Hematopoietic multipotent progenitor cell treated with erythropoietin and hydrocortisone succinate and interleukin-3 and kit ligand, for 6 days (in vitro differentiated cells): ENCODE results near the gene CST2.
"Not testable (repeated sequence)": the region's sequence is repeated elsewhere in the genome, so short reads cannot be mapped to it uniquely, and the experiment has no call there.

Experiments used
- DNase-seq: peaks from one replicate; pipeline ENCODE4 v3.0.0-alpha.2; 2015

CST2 gene, protein sequence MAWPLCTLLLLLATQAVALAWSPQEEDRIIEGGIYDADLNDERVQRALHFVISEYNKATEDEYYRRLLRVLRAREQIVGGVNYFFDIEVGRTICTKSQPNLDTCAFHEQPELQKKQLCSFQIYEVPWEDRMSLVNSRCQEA

DNA sequence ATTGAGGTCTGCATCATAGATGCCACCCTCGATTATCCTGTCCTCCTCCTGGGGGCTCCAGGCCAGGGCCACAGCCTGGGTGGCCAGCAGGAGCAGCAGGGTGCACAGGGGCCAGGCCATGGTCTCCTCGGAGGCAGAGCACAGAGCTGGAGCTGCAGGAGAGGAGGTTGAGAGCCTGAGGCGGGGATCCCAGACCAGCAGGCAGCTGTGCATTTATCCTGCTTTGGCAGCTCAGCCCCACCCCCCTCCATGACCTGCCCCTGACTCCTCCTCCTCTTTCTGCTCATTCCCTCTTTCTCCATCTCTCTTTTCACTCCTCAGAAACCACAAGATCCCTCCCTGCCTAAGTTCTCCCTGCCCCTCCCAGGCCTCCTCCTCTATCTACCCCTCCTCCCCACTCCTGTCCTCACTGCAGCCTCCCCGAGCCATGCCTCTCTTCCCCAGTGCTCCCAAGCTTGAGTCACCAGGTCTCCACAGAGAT lies at the start of gene CST2:
TSS of gene CST2 (minus strand) at position 189 of the 481 bp plus-strand sequence. CDS start at position 120, 69 bp downstream.
- no peak for DNase-seq

- DNase-seq = no peak
Measured at GRCh38 chr20:23875606-23876237, 49.2 kb upstream of the CST2 start.

- no peak for DNase-seq
Measured at GRCh38 chr20:23874747-23875146, 48.2 kb upstream of the CST2 start.

DNA sequence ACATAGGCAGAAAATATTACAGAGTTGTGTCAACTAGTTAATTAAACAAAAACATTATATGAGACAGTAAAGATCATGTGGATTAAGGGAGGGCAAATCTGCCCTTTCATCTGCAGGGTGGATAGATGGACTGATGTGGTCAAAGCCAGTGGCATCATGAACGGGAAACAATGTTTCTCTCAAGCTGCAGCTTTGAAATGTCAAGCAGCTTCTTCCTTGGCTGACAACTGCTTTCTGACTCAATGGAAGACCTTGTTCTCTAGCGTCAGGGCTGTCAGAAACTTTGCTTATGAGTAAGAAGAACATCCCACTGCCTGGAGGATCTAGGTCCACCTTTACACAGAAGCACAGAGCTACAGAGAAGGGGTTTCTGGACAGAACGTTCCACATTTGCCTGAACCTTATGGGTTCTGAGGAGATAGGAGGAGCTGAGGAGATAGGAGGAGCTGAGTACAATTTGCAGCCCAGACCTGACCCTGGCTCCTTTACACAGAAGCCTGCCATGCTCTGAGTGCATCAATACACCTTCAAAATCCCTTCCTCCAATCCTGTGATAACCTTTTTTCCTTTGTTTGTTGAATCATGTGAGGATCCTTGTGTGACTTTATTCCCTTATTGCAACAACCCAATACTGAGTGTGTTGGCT lies 47.0 kb upstream of the CST2 start:
- DNase-seq = no peak

DNA sequence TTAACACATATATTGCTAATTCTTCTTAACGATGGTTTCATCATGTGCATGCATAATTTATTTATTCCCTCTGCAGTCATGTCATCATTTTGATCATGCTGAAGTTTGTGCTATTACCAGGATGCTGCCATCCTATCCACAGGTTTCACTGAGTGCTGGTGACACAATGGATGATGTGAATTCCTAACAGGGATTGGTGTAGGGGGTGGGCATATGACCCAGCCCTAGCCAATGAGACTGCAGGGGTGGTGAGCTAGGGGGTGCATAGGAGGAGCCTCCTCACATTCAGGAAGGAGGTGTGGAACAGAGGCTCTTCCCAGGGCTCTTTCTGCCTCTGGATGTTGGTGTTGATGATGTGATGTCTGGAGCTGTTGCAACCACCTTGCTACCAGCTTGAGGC lies 45.5 kb upstream of the CST2 start:
- DNase-seq = no peak

DNA sequence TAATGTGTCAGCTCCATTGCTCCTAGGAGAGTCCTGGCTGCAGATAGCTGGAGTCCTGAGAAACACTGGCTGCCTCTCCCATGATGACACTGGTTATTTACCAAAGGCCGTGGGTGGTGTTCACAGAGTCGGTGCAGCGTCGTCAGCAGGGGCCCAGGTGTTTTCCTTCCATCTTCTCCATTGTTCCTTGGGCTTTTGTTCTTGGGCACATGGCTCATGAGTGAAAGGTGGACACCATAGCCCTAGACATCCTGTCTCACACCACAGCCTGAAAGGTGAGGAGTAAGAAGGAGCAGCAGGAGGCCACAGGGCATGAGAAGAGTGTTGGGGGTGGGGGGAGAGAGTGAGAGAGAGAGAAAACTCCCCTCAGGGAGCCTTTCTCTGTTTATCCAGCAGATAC lies 43.9 kb upstream of the CST2 start:
- no peak for DNase-seq

GRCh38 chr20:23869520-23869919 lies 43.0 kb upstream of the CST2 start:
- DNase-seq = no peak

DNA sequence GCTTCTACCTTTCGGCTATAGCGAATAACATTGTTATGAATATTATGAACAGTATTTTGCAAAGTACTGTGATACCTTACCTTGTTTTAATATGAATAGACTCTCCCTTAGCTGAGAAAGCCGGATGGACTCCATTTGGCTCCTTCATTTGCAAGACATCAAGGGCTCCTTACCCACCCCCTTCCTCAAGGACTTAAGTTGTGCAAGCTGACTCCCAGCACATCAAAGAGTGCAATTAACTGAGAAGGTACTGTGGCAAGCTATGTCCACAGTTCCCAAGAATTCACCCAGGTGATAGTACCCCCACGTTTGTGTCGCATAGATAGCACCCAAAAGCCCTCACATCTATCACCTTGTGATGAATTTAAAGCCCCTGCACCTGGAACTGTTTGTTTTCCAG lies 41.8 kb upstream of the CST2 start:
- DNase-seq = no peak

GRCh38 chr20:23867152-23867776 lies 40.7 kb upstream of the CST2 start:
- DNase-seq = no peak

- not testable (repeated sequence) for DNase-seq
Measured at GRCh38 chr20:23860771-23861170, 34.2 kb upstream of the CST2 start.

- DNase-seq = no peak
Measured at GRCh38 chr20:23857962-23858595, 31.6 kb upstream of the CST2 start.

- no peak for DNase-seq
Measured at GRCh38 chr20:23856736-23857135, 30.2 kb upstream of the CST2 start.

DNA sequence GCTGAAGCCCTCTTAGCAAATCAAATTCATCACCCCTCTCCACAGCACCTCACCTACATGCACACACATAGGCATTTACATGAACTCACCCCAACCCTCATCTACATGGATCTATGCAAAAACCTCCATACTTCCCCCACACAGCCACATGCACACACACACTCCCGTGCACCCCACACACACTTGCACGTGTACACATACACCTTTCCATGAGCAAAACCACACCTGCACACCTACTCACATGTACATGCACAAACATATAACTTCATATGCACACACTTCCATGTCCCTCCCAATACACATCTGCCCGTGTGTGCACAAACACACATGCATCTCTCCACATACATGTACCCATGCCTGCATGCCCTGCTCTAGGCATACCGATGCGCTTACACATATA lies 29.7 kb upstream of the CST2 start:
- DNase-seq = no peak

DNA sequence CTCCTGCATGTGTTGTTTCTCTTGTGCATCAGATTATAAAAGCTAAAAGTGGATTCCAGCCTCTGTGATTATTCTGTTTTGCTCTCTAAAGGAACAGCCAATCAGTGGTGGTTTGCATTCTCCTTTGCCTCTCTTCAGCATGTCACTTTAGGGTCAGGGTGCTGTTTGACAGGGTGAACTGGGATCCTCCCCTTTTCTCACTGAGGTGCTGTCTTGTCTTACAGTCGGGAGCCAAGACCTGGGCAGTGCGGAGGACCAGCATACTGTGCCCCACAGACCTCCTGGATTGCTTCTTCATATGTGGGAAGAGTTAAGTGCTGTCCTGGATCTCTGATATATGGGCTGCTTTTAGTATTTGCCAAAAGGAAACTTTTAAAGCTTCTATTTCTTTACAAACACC lies 15.2 kb upstream of the CST2 start:
- no peak for DNase-seq

- DNase-seq = no peak
Measured at GRCh38 chr20:23835716-23836115, 9.2 kb upstream of the CST2 start.

DNA sequence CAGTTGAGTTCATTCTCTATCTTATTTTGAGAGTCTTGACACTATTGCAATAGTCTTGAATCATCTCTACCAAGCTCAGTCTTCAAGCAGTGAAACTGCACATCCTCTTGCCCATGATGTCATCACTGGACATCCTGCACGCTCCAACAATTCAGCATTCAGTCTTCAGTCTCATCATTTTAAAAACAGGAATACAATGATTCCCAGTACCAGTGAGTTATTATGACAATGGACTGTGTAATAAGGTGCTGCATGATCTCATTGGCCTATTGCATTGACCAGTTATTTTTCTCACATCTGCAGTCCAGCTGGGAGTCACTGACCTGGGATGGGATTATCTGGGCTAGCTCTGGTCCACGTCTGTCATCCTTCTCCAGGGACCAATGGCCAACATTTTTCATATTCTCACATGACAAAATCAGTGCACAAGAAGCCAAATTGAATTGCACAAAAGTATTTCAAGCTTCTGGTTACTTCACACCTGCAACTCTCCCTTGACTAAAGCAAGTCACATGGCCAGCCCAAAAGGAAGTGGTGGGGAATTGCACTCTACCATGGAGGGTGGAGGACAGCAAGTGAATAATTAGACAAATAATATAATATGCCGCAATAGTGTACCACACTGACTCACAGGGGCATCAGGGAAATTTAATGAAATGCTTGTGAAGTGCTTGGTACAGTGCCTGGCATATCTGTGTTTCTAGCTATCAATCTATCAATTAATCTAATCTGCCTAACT lies 6.4 kb upstream of the CST2 start:
- DNase-seq = no peak

GRCh38 chr20:23831961-23832360 lies 5.4 kb upstream of the CST2 start:
- DNase-seq = not testable (repeated sequence)

DNA sequence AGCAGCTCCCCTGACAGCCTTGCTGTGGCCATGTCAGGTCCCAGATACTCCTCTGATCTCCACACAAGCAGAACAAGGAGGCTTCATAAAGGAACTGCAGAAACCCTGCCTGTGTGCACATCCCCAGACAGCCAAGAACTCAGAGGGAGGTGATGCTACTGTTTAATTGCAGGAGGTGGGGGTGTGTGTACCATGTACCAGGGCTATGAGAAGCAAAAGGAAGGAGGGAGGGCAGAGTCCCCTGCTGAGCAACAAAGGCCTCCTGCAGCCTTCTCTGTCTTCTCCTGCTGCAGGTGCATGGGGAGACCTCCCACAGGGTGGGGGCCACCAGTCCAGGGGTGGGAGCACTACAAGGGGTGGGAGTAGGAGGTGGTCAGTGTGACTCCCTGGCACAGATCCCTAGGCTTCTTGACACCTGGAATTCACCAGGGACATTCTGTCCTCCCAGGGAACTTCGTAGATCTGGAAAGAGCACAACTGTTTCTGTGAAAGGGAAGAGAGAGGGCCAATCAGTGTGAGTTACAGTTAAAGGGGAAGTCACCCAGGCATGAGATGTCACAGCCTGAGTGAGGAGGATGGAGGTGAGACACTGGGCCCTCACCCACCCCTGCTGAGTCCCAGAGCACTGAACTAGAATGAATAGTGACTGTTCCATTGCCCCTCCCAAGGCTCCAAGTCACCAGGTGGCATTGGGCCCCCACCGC lies 2.8 kb downstream of the CST2 start:
- no peak for DNase-seq

- DNase-seq = no peak
Measured at GRCh38 chr20:23823111-23823510, 3.4 kb downstream of the CST2 start.

- no peak for DNase-seq
Measured at GRCh38 chr20:23820493-23820892, 6.0 kb downstream of the CST2 start.

DNA sequence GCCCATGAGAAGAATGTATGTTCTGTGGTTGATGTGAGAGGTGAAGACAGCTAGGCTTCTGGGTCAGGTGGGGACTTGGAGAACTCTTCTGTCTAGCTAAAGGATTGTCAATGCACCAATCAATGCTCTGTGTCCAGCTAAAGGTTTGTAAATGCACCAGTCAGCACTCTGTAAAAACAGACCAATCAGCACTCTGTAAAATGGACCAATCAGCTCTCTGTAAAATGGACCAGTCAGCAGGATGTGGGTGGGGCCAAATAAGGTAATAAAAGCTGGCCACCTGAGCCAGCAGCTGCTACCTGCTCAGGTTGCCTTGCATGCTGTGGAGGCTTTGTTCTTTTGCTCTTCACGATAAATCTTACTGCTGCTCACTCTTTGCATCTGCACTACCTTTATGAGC lies 15.0 kb downstream of the CST2 start:
- DNase-seq = not testable (repeated sequence)

DNA sequence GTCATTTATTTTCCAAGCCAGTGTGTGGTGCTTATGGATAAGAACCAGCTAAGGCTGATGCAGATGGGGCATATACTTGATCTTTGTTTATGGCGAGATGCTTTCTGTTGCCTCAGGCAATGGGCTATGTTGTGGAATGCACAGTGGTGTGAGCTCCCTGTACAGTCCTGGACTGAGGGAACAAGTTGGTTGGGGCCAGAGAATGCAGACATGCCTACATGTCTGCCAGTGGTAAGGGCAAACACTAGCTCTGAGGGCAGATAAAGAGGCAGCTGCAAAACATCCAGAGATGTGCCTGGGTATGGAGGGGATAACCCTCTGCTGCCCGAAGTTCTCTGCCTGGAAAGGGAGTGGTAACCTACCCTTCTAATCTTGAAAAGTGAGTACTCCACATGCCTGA lies 16.2 kb downstream of the CST2 start:
- not testable (repeated sequence) for DNase-seq
